NCI-H2107 treated with DMSO at 0.1 percent for 48 hours (cell line): ENCODE measurements around the gene CEACAM7.

Experiments
- DNase-seq: peaks from one replicate; lab custom pipeline; 2025; ENCODE audit not compliant: unreplicated experiment; lab: John Stamatoyannopoulos, UW

The CEACAM7 gene

GRCh38 chr19:41700381-41701195, 12.5 kb upstream of the CEACAM7 start:
- DNase-seq: no peak

DNA sequence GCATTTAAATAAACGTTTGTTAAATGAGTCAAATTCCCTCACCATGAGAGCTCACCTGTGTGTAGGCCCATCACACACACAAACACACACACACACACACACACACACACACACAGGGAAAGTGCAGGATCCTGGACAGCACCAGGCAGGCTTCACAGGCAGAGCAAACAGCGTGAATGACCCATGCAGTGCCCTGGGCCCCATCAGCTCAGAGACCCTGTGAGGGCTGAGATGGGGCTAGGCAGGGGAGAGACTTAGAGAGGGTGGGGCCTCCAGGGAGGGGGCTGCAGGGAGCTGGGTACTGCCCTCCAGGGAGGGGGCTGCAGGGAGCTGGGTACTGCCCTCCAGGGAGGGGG, 11.9 kb upstream of the CEACAM7 start:
- DNase-seq: no peak

- DNase-seq: no peak
These were observed 11.3 kb upstream of the CEACAM7 start for GRCh38 chr19:41699231-41699967.

- no peak for DNase-seq
These were observed 10.7 kb upstream of the CEACAM7 start for GRCh38 chr19:41698746-41699230.

DNA sequence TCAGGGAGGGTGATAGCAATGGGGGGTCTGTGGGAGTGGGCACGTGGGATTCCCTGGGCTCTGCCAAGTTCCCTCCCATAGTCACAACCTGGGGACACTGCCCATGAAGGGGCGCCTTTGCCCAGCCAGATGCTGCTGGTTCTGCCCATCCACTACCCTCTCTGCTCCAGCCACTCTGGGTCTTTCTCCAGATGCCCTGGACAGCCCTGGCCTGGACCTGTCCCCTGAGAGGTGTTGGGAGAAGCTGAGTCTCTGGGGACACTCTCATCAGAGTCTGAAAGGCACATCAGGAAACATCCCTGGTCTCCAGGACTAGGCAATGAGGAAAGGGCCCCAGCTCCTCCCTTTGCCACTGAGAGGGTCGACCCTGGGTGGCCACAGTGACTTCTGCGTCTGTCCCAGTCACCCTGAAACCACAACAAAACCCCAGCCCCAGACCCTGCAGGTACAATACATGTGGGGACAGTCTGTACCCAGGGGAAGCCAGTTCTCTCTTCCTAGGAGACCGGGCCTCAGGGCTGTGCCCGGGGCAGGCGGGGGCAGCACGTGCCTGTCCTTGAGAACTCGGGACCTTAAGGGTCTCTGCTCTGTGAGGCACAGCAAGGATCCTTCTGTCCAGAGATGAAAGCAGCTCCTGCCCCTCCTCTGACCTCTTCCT, 9.3 kb upstream of the CEACAM7 start:
- DNase-seq: no peak

GRCh38 chr19:41696402-41697197, 8.5 kb upstream of the CEACAM7 start:
- no peak for DNase-seq

DNA sequence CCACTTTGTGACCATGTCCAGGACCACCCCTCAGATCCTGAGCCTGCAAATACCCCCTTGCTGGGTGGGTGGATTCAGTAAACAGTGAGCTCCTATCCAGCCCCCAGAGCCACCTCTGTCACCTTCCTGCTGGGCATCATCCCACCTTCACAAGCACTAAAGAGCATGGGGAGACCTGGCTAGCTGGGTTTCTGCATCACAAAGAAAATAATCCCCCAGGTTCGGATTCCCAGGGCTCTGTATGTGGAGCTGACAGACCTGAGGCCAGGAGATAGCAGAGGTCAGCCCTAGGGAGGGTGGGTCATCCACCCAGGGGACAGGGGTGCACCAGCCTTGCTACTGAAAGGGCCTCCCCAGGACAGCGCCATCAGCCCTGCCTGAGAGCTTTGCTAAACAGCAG, 7.7 kb upstream of the CEACAM7 start:
- DNase-seq: no peak

GRCh38 chr19:41694831-41695635, 7.0 kb upstream of the CEACAM7 start:
- DNase-seq: no peak

DNA sequence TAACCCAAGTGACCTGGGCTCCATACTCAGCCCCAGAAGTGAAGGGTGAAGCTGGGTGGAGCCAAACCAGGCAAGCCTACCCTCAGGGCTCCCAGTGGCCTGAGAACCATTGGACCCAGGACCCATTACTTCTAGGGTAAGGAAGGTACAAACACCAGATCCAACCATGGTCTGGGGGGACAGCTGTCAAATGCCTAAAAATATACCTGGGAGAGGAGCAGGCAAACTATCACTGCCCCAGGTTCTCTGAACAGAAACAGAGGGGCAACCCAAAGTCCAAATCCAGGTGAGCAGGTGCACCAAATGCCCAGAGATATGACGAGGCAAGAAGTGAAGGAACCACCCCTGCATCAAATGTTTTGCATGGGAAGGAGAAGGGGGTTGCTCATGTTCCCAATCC, 6.1 kb upstream of the CEACAM7 start:
- DNase-seq: no peak

GRCh38 chr19:41691268-41691970, 3.3 kb upstream of the CEACAM7 start:
- DNase-seq: peak; percentile 2

DNA sequence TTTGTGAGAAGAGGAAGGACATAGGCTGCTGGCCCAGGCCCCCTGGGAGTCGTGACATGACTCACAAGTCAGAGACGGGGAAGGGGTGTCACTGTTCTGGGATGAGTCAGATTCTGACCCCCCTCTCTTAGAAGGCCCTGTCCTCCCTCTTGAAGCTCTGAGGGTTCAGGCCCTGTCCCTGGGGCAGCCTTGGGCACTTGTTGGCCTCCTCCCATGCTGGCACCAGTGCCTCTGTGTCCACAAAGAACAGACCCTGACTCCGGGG, 2.7 kb upstream of the CEACAM7 start:
- no peak for DNase-seq

- DNase-seq: no peak
These were observed 2.1 kb upstream of the CEACAM7 start for GRCh38 chr19:41689993-41690800.

DNA sequence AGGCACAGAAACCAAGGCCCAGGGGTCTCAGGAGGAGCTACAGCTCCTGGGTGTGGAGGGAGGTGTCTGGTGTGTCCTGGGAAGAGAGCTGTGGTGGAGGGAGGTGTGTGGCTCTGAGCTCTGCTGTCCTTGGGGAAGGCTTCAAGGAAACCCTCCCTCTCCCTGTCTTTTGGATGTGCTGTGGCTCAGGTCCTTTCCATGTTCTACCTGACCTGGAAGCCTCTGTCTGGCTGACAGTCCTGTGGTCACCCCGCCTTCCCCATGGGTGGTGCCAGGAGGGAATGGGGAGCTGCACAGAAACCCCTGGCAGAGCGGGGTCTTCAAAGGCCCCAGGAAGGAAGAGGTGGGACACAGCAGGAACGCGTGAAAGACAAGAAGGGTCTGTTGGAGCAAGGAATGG, 617 bp upstream of the CEACAM7 start:
- no peak for DNase-seq

- DNase-seq: no peak
These were observed 651 bp downstream of the CEACAM7 start for GRCh38 chr19:41687419-41687818.

- no peak for DNase-seq
These were observed 5.6 kb downstream of the CEACAM7 start for GRCh38 chr19:41682437-41682836.

DNA sequence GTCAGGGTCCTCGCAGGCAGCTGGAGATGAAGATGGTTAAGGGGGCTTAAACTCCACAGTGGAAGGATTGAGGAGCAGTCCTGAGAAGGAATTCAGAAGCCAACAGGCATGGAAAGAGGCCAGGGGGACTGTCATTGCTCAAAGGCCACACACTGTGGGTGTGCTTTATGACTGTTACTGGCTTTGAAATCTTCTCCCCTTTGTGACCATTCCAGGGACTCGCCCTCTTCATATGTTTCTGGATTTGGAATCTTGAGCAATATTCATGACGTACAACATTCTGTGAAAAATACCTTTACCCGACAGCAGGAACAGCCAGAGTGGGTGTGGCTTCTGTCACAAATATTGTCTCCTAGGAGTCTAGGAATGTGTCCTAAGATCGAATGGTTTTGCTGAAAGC, 16.6 kb downstream of the CEACAM7 start:
- DNase-seq: no peak

GRCh38 chr19:41670755-41671154, 17.3 kb downstream of the CEACAM7 start:
- DNase-seq: no peak

DNA sequence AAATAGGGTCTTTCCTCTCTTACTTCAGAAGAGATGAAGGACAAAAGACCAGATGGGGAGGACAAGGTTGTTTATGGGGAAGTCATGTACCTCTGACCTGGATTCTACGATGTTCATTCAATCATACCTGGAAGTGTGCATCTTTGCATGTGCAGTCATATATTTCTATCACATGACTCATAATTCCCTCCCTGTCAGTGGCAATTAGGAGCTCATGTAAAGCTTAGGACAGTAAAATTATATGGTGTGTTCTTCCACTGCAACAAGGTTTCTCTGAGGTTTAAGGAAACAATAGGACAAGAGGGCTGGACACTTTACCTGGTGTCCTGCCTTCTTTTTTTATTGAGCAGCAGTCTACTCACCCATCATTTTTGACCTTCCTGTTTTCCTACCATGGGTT, 19.8 kb downstream of the CEACAM7 start:
- no peak for DNase-seq

DNA sequence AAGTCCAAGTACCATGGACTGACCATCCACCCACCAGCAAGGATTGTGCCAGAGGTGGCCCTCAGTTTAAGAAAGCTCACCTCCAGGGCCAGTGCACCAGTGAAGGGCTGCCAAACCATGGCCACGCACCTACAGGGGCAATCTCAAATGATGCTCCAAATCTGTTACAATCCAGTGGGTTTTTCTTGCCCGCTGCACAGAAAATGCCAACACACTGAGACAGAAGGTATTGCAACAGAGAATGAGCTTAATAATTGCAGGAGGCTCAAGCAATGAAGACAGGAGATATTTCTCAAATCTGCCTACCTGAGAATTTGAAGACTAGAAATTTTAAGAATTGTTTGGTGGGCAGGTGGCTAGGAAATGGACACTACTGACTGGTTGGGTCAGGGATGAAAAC, 22.0 kb downstream of the CEACAM7 start:
- DNase-seq: no peak
